WTC11 (cell line): ENCODE results near the gene MRTFB. TPM values are rescaled to one million over a fixed set of nuclear protein-coding genes. Genes with fewer than 3 reads are reported as not detected.

Experiments
- ATAC-seq: fragments of 200-7000 bp; cut with Tn5 transposase; 2 replicates; pipeline ENCODE4 v1.10.0; 2021; ENCODE audit warnings: mild to moderate bottlenecking, moderate library complexity
- CTCF ChIA-PET: fragments of 300-600 bp; sonication (Branson Sonifier 250); formaldehyde crosslinking; loops from one replicate; lab custom pipeline; 2021; ENCODE audit warnings: antibody characterized with exemption; lab: Charles Lee
- POLR2A ChIA-PET: fragments of 350-600 bp; sonication (Branson Sonifier 250); formaldehyde crosslinking; loops from one replicate; lab custom pipeline; 2021; ENCODE audit warnings: antibody characterized with exemption; lab: Charles Lee
- DNase-seq: peaks from one replicate; pipeline ENCODE4 v3.0.0; 2021; ENCODE audit warnings: low spot score
- H3K27ac Mint-ChIP-seq: 2 replicates; pipeline ENCODE4 v1.8.0; 2021; ENCODE audit warnings: mixed read lengths
- H3K27me3 Mint-ChIP-seq: 2 replicates; pipeline ENCODE4 v1.8.0; 2021; ENCODE audit warnings: low read depth, mild to moderate bottlenecking, moderate library complexity, mixed read lengths
- H3K36me3 Mint-ChIP-seq: 2 replicates; pipeline ENCODE4 v1.8.0; 2021; ENCODE audit warnings: mixed read lengths
- H3K4me1 Mint-ChIP-seq: 2 replicates; pipeline ENCODE4 v1.8.0; 2022; ENCODE audit warnings: mixed read lengths
- H3K4me3 Mint-ChIP-seq: 2 replicates; pipeline ENCODE4 v1.8.0; 2021; ENCODE audit warnings: mild to moderate bottlenecking, moderate library complexity, mixed read lengths
- H3K9me3 Mint-ChIP-seq: 2 replicates; pipeline ENCODE4 v1.8.0; 2021; ENCODE audit warnings: mixed read lengths
- E2F1 ChIP-seq: sonication (generic); formaldehyde crosslinking; IDR thresholded peaks from 2 replicates; pipeline ENCODE4 v1.8.0; 2022; ENCODE audit warnings: mild to moderate bottlenecking, missing genetic modification reagents
- ELF4 ChIP-seq: sonication (generic); formaldehyde crosslinking; IDR thresholded peaks from 2 replicates; pipeline ENCODE4 v1.8.1; 2022; ENCODE audit warnings: low read depth, mild to moderate bottlenecking, moderate library complexity, missing genetic modification reagents
- ZNF121 ChIP-seq: sonication (generic); formaldehyde crosslinking; IDR thresholded peaks from 2 replicates; pipeline ENCODE4 v1.8.0; 2023; ENCODE audit warnings: missing genetic modification reagents
- ZNF138 ChIP-seq: sonication (generic); formaldehyde crosslinking; conservative IDR thresholded peaks from 2 replicates; pipeline ENCODE4 v1.8.1; 2022; ENCODE audit warnings: mild to moderate bottlenecking, moderate library complexity, missing genetic modification reagents
- ZNF219 ChIP-seq: sonication (generic); formaldehyde crosslinking; IDR thresholded peaks from 2 replicates; pipeline ENCODE4 v1.8.0; 2023; ENCODE audit warnings: missing genetic modification reagents, mild to moderate bottlenecking, borderline replicate concordance
- ZNF532 ChIP-seq: fragments of 250-450 bp; sonication (Bioruptor Pico); IDR thresholded peaks from 2 replicates; pipeline ENCODE4 v1.9.0; 2021; ENCODE audit warnings: mild to moderate bottlenecking, borderline replicate concordance
- ZNF671 ChIP-seq: fragments of 250-450 bp; sonication (Bioruptor Pico); IDR thresholded peaks from 2 replicates; pipeline ENCODE4 v1.8.0; 2021; ENCODE audit warnings: mild to moderate bottlenecking
- total RNA-seq: library from RNA; stranded (reverse); gene quantifications from 3 replicates; pipeline ENCODE4 v1.2.3, GENCODE V29; 2021
- TF ChIP-seq, protein P1 (sequence below): sonication (generic); formaldehyde crosslinking; IDR thresholded peaks from 2 replicates; pipeline ENCODE4 v1.8.0; 2023; ENCODE audit warnings: mild to moderate bottlenecking, missing genetic modification reagents
- TF ChIP-seq, protein P2 (sequence below): sonication (generic); formaldehyde crosslinking; conservative IDR thresholded peaks from 2 replicates; pipeline ENCODE4 v1.8.1; 2023; ENCODE audit warnings: mild to moderate bottlenecking, low read depth, missing genetic modification reagents, moderate library complexity
- TF ChIP-seq, protein P3 (sequence below): fragments of 200-600 bp; IDR thresholded peaks from 2 replicates; pipeline ENCODE4 v1.8.0; 2022; ENCODE audit warnings: antibody characterized with exemption

MRTFB gene
- total RNA-seq, 1 experiment from 2014 or later, result 30.8 TPM

DNA sequence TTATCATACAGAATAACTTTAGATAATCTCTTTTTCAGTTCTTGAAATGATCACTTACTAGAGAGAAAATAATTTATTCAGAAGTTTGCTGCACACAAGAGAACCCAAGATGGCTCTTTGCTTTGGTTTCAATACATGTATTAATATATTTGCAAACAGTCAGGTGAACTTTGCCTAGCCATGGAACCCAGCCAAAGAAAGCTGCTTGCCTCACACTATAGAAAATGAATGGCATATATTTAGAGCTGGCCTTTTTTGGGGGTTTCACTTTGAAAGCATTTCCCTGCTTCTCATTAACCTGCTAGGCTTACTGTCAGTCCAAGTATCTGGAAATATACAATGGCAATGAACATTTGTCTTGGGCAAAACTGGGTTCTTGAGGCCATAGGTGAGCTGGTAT is 75.3 kb downstream of the MRTFB start:
- H3K27me3 Mint-ChIP-seq, result no peaks in the 10 kb centered on the region

More for the DNA sequence above, 75.3 kb downstream of the MRTFB start:
- CTCF ChIA-PET, result interaction anchor here (1.1 to 2.3 kb wide), 2 partner anchors 40 to 223 kb away, joined by 4 to 5 read pairs; no protein-coding TSS in a partner anchor
- ATAC-seq, result no peak
- no peak for TF ChIP-seq E2F1 (CRISPR knock-in tag)
- TF ChIP-seq ZNF219 (CRISPR knock-in tag), result no peak
- TF ChIP-seq, protein P1, sequence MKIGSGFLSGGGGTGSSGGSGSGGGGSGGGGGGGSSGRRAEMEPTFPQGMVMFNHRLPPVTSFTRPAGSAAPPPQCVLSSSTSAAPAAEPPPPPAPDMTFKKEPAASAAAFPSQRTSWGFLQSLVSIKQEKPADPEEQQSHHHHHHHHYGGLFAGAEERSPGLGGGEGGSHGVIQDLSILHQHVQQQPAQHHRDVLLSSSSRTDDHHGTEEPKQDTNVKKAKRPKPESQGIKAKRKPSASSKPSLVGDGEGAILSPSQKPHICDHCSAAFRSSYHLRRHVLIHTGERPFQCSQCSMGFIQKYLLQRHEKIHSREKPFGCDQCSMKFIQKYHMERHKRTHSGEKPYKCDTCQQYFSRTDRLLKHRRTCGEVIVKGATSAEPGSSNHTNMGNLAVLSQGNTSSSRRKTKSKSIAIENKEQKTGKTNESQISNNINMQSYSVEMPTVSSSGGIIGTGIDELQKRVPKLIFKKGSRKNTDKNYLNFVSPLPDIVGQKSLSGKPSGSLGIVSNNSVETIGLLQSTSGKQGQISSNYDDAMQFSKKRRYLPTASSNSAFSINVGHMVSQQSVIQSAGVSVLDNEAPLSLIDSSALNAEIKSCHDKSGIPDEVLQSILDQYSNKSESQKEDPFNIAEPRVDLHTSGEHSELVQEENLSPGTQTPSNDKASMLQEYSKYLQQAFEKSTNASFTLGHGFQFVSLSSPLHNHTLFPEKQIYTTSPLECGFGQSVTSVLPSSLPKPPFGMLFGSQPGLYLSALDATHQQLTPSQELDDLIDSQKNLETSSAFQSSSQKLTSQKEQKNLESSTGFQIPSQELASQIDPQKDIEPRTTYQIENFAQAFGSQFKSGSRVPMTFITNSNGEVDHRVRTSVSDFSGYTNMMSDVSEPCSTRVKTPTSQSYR, result no peak
- no peak for TF ChIP-seq ZNF532 (CRISPR knock-in tag)
- TF ChIP-seq ELF4 (CRISPR knock-in tag), result no peak
- TF ChIP-seq ZNF121 (CRISPR knock-in tag), result no peak
- TF ChIP-seq, protein P2, sequence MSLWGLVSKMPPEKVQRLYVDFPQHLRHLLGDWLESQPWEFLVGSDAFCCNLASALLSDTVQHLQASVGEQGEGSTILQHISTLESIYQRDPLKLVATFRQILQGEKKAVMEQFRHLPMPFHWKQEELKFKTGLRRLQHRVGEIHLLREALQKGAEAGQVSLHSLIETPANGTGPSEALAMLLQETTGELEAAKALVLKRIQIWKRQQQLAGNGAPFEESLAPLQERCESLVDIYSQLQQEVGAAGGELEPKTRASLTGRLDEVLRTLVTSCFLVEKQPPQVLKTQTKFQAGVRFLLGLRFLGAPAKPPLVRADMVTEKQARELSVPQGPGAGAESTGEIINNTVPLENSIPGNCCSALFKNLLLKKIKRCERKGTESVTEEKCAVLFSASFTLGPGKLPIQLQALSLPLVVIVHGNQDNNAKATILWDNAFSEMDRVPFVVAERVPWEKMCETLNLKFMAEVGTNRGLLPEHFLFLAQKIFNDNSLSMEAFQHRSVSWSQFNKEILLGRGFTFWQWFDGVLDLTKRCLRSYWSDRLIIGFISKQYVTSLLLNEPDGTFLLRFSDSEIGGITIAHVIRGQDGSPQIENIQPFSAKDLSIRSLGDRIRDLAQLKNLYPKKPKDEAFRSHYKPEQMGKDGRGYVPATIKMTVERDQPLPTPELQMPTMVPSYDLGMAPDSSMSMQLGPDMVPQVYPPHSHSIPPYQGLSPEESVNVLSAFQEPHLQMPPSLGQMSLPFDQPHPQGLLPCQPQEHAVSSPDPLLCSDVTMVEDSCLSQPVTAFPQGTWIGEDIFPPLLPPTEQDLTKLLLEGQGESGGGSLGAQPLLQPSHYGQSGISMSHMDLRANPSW, result no peak
- TF ChIP-seq ZNF138 (CRISPR knock-in tag), result no peak
- TF ChIP-seq ZNF671 (CRISPR knock-in tag), result no peak
- TF ChIP-seq, protein P3, sequence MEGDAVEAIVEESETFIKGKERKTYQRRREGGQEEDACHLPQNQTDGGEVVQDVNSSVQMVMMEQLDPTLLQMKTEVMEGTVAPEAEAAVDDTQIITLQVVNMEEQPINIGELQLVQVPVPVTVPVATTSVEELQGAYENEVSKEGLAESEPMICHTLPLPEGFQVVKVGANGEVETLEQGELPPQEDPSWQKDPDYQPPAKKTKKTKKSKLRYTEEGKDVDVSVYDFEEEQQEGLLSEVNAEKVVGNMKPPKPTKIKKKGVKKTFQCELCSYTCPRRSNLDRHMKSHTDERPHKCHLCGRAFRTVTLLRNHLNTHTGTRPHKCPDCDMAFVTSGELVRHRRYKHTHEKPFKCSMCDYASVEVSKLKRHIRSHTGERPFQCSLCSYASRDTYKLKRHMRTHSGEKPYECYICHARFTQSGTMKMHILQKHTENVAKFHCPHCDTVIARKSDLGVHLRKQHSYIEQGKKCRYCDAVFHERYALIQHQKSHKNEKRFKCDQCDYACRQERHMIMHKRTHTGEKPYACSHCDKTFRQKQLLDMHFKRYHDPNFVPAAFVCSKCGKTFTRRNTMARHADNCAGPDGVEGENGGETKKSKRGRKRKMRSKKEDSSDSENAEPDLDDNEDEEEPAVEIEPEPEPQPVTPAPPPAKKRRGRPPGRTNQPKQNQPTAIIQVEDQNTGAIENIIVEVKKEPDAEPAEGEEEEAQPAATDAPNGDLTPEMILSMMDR, result no peak
- TF ChIP-seq, all 79 proteins: peak for 0
- POLR2A ChIA-PET, result no interaction called here
- Mint-ChIP-seq H3K4me3 (no peak overlapping the region), H3K9me3 (no peaks in the 10 kb centered on the region), H3K36me3 (peaks cover 6% of the 10 kb centered on the region; the same call in 1 of the 2 replicates), H3K4me1 (no peaks in the 10 kb centered on the region), H3K27ac (no peak overlapping the region)
- no peak for DNase-seq
